GM23338 (cell line): ENCODE measurements around the gene CASTOR1. TPM values are rescaled to one million over a fixed set of nuclear protein-coding genes. Genes with fewer than 3 reads are reported as not detected.

Experiments
- ATAC-seq: fragments of 200-7000 bp; cut with Tn5 transposase; 3 replicates; pipeline ENCODE4 v1.9.1; 2020
- DNase-seq: peaks from one replicate; pipeline ENCODE4 v3.0.0-alpha.2; 2015; ENCODE audit warnings: low spot score
- H2AFZ ChIP-seq: fragments of 200-600 bp; sonication (generic); 2 replicates; pipeline ENCODE4 v1.8.0; 2016; ENCODE audit warnings: antibody characterized with exemption, mild to moderate bottlenecking, moderate library complexity
- H3F3A ChIP-seq: fragments of 200-600 bp; sonication (generic); replicated peaks from 2 replicates; pipeline ENCODE4 v1.8.0; 2017; ENCODE audit warnings: antibody characterized with exemption, mixed run types, low read depth
- H3K27ac ChIP-seq: fragments of 200-600 bp; sonication (generic); 2 replicates; pipeline ENCODE4 v1.6.1; 2016; ENCODE audit warnings: low read depth
- H3K27me3 ChIP-seq: fragments of 200-600 bp; sonication (generic); 2 replicates; pipeline ENCODE4 v1.8.0; 2016; ENCODE audit warnings: mild to moderate bottlenecking, mixed run types, moderate library complexity; ENCODE audit not compliant: insufficient read depth
- H3K36me3 ChIP-seq: fragments of 200-600 bp; sonication (generic); 2 replicates; pipeline ENCODE4 v1.8.0; 2016; ENCODE audit warnings: mild to moderate bottlenecking; ENCODE audit not compliant: insufficient read depth
- H3K4me1 ChIP-seq: fragments of 200-600 bp; sonication (generic); 2 replicates; pipeline ENCODE4 v1.8.0; 2016; ENCODE audit warnings: mild to moderate bottlenecking, moderate library complexity; ENCODE audit not compliant: insufficient read depth
- H3K4me2 ChIP-seq: fragments of 200-600 bp; sonication (generic); 2 replicates; pipeline ENCODE4 v1.7.1; 2017; ENCODE audit warnings: mixed run types
- H3K4me3 ChIP-seq: fragments of 200-600 bp; sonication (generic); 2 replicates; pipeline ENCODE4 v1.6.1; 2016; ENCODE audit warnings: mixed run types
- H3K79me2 ChIP-seq: fragments of 200-600 bp; sonication (generic); replicated peaks from 2 replicates; pipeline ENCODE4 v1.8.0; 2017; ENCODE audit warnings: mild to moderate bottlenecking; ENCODE audit not compliant: insufficient read depth
- H3K9me2 ChIP-seq: fragments of 200-600 bp; sonication (generic); 2 replicates; pipeline ENCODE4 v1.8.0; 2017; ENCODE audit not compliant: insufficient read depth
- H4K20me1 ChIP-seq: fragments of 200-600 bp; sonication (generic); replicated peaks from 2 replicates; pipeline ENCODE4 v1.8.0; 2017; ENCODE audit warnings: mild to moderate bottlenecking; ENCODE audit not compliant: insufficient read depth
- H3K27ac Mint-ChIP-seq: 2 replicates; pipeline ENCODE4 v1.8.0; 2020; ENCODE audit warnings: inconsistent platforms, mild to moderate bottlenecking, moderate library complexity, mixed read lengths
- H3K27me3 Mint-ChIP-seq: 3 replicates; pipeline ENCODE4 v1.8.0; 2022; ENCODE audit warnings: low read depth, mild to moderate bottlenecking, moderate library complexity, mixed read lengths, inconsistent platforms; ENCODE audit not compliant: insufficient read depth, poor library complexity
- H3K36me3 Mint-ChIP-seq: 3 replicates; pipeline ENCODE4 v1.8.0; 2021; ENCODE audit warnings: low read depth, mild to moderate bottlenecking, inconsistent platforms, moderate library complexity, mixed read lengths
- H3K4me1 Mint-ChIP-seq: 3 replicates; pipeline ENCODE4 v1.8.0; 2020; ENCODE audit warnings: mild to moderate bottlenecking, inconsistent platforms, mixed read lengths
- H3K4me3 Mint-ChIP-seq: 3 replicates; pipeline ENCODE4 v1.8.0; 2021; ENCODE audit warnings: moderate library complexity, mild to moderate bottlenecking, inconsistent platforms, mixed read lengths
- H3K9me3 Mint-ChIP-seq: 3 replicates; pipeline ENCODE4 v1.8.0; 2020; ENCODE audit warnings: moderate library complexity, mild to moderate bottlenecking, inconsistent platforms, mixed read lengths
- CREB1 ChIP-seq: fragments of 250-450 bp; sonication (Bioruptor Pico); IDR thresholded peaks from 2 replicates; pipeline ENCODE4 v1.5.0; 2020; ENCODE audit warnings: low read depth, mild to moderate bottlenecking, moderate library complexity
- CTCF ChIP-seq, 2 experiments: fragments of 200-600 bp in 1 of 2; sonication (generic) in 1 of 2; conservative IDR thresholded peaks; 2 replicates each; pipeline versions ENCODE4 v1.5.1 to v1.6.1; 2016 to 2017; ENCODE audit warnings: antibody characterized with exemption in 2 of 2, low read depth in 2 of 2, mild to moderate bottlenecking in 2 of 2, moderate library complexity in 1 of 2
- ETS1 ChIP-seq: IDR thresholded peaks from 2 replicates; pipeline ENCODE4 v1.6.1; 2016; ENCODE audit warnings: antibody characterized with exemption
- EZH2 ChIP-seq: fragments of 200-600 bp; sonication (generic); IDR thresholded peaks from one replicate; pipeline ENCODE4 v1.8.0; 2017; ENCODE audit warnings: antibody characterized with exemption, mild to moderate bottlenecking, low read depth; ENCODE audit not compliant: unreplicated experiment
- EZH2phosphoT487 ChIP-seq: fragments of 200-600 bp; sonication (generic); IDR thresholded peaks from one replicate; pipeline ENCODE4 v1.8.1; 2018; ENCODE audit warnings: antibody characterized with exemption; ENCODE audit not compliant: unreplicated experiment
- JUNB ChIP-seq: IDR thresholded peaks from one replicate; pipeline ENCODE4 v1.6.1; 2016; ENCODE audit warnings: antibody characterized with exemption; ENCODE audit not compliant: unreplicated experiment
- NANOG ChIP-seq: IDR thresholded peaks from 2 replicates; pipeline ENCODE4 v1.6.1; 2016; ENCODE audit warnings: antibody characterized with exemption, borderline replicate concordance
- POLR2AphosphoS5 ChIP-seq: IDR thresholded peaks from 2 replicates; pipeline ENCODE4 v1.6.1; 2016; ENCODE audit warnings: antibody characterized with exemption, low read depth
- REST ChIP-seq: IDR thresholded peaks from one replicate; pipeline ENCODE4 v1.6.1; 2018; ENCODE audit warnings: antibody characterized with exemption; ENCODE audit not compliant: unreplicated experiment
- STAT1 ChIP-seq: IDR thresholded peaks from one replicate; pipeline ENCODE4 v1.6.1; 2016; ENCODE audit warnings: antibody characterized with exemption; ENCODE audit not compliant: unreplicated experiment
- ZNF114 ChIP-seq: fragments of 250-450 bp; sonication (Bioruptor Pico); IDR thresholded peaks from 2 replicates; pipeline ENCODE4 v1.5.0; 2020; ENCODE audit warnings: mild to moderate bottlenecking, moderate library complexity
- ZNF331 ChIP-seq: fragments of 250-450 bp; sonication (Bioruptor Pico); IDR thresholded peaks from 2 replicates; pipeline ENCODE4 v1.5.0; 2020; ENCODE audit warnings: low read depth, mild to moderate bottlenecking, moderate library complexity
- ZNF462 ChIP-seq: fragments of 250-450 bp; sonication (Bioruptor Pico); IDR thresholded peaks from 2 replicates; pipeline ENCODE4 v1.5.0; 2020; ENCODE audit warnings: mild to moderate bottlenecking, moderate library complexity
- polyA plus RNA-seq: library from polyadenylated mRNA; unstranded; fragments of >200 nt; fragmentation: Nextera tagmentation; extraction: Ambion mirVana; gene quantifications from 2 replicates; pipeline ENCODE4 v1.2.1, GENCODE V29; 2016
- total RNA-seq: library from RNA; depleted of rRNA; stranded (reverse); fragments of >200 nt; shearing (Covaris generic); gene quantifications from 2 replicates; pipeline ENCODE4 v1.2.3, GENCODE V29; 2014

CASTOR1 gene
- total and polyA plus RNA-seq, 2 experiments from 2014 or later: 11.3 to 23.2 TPM

GRCh38 chr22:30338802-30339201, 49.5 kb upstream of the CASTOR1 start:
- no peaks in the 10 kb centered on the region for H3K79me2 ChIP-seq
- no peak overlapping the region for H3K4me3 ChIP-seq
- H3F3A ChIP-seq: 0 out of 2 replicates have a peak, but pooled peaks cover 3% of the 10 kb centered on the region
- H3K9me3 Mint-ChIP-seq: no peaks in the 10 kb centered on the region
- TF ChIP-seq JUNB: no peak
- TF ChIP-seq EZH2phosphoT487: no peak
- TF ChIP-seq NANOG: no peak
- TF ChIP-seq REST: no peak
- TF ChIP-seq ZNF462: no peak
- no peak for TF ChIP-seq EZH2
- TF ChIP-seq ETS1: no peak
- no peak for TF ChIP-seq ZNF331 (CRISPR knock-in tag)
- no peak for TF ChIP-seq CTCF (conservative IDR thresholded peaks at IDR 0.05; ENCODE audit: low read depth in 2 of 2)
- TF ChIP-seq STAT1: no peak
- TF ChIP-seq POLR2AphosphoS5: no peak
- no peak for TF ChIP-seq ZNF114 (CRISPR knock-in tag)
- no peak for TF ChIP-seq CREB1 (CRISPR knock-in tag)
- no peaks in the 10 kb centered on the region for H3K27me3 ChIP-seq
- no peak overlapping the region for H3K27ac Mint-ChIP-seq
- no peak overlapping the region for H3K4me2 ChIP-seq
- H3K4me1 Mint-ChIP-seq: no peaks in the 10 kb centered on the region
- H3K36me3 Mint-ChIP-seq: peaks cover 99% of the 10 kb centered on the region
- DNase-seq (no peak), ATAC-seq (no peak)
- no peak overlapping the region for H3K27ac ChIP-seq
- H3K4me1 ChIP-seq: no peaks in the 10 kb centered on the region
- H3K27me3 Mint-ChIP-seq: peaks cover 5% of the 10 kb centered on the region
- peaks cover 9% of the 10 kb centered on the region for H4K20me1 ChIP-seq
- no peak overlapping the region for H2AFZ ChIP-seq
- no peak overlapping the region for H3K4me3 Mint-ChIP-seq
- no peaks in the 10 kb centered on the region for H3K9me2 ChIP-seq
- peaks cover 72% of the 10 kb centered on the region for H3K36me3 ChIP-seq
